BE2C (cell line): ENCODE results near the gene CTSC.

ENCODE experiments used
- DNase-seq: peaks from one replicate; pipeline ENCODE4 v3.0.0-alpha.2; 2020
- H3K27me3 ChIP-seq: fragments of 250-450 bp; sonication (Bioruptor Pico); 2 replicates; pipeline ENCODE4 v1.5.1; 2020; ENCODE audit warnings: mild to moderate bottlenecking
- H3K36me3 ChIP-seq: fragments of 250-450 bp; sonication (Bioruptor Pico); 2 replicates; pipeline ENCODE4 v1.5.1; 2020; ENCODE audit warnings: mild to moderate bottlenecking
- H3K4me1 ChIP-seq: fragments of 250-450 bp; sonication (Bioruptor Pico); 2 replicates; pipeline ENCODE4 v1.5.1; 2020
- H3K4me3 ChIP-seq: 2 replicates; pipeline ENCODE4 v1.5.1; 2011; ENCODE audit warnings: low read depth, low read length
- H3K9me3 ChIP-seq: fragments of 250-450 bp; sonication (Bioruptor Pico); 2 replicates; pipeline ENCODE4 v1.5.1; 2020
- TF ChIP-seq, protein P1 (sequence below): IDR thresholded peaks from 2 replicates; pipeline ENCODE4 v1.5.1; 2012; ENCODE audit warnings: mild to moderate bottlenecking, low read depth, low read length

The CTSC gene

GRCh38 chr11:88348870-88349269 is 11.3 kb upstream of the CTSC start:
- no peaks in the 10 kb centered on the region for H3K9me3 ChIP-seq
- H3K4me1 ChIP-seq = no peaks in the 10 kb centered on the region
- no peak for DNase-seq
- H3K36me3 ChIP-seq = no peaks in the 10 kb centered on the region
- TF ChIP-seq, protein P1, sequence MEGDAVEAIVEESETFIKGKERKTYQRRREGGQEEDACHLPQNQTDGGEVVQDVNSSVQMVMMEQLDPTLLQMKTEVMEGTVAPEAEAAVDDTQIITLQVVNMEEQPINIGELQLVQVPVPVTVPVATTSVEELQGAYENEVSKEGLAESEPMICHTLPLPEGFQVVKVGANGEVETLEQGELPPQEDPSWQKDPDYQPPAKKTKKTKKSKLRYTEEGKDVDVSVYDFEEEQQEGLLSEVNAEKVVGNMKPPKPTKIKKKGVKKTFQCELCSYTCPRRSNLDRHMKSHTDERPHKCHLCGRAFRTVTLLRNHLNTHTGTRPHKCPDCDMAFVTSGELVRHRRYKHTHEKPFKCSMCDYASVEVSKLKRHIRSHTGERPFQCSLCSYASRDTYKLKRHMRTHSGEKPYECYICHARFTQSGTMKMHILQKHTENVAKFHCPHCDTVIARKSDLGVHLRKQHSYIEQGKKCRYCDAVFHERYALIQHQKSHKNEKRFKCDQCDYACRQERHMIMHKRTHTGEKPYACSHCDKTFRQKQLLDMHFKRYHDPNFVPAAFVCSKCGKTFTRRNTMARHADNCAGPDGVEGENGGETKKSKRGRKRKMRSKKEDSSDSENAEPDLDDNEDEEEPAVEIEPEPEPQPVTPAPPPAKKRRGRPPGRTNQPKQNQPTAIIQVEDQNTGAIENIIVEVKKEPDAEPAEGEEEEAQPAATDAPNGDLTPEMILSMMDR = no peak
- H3K27me3 ChIP-seq = no peaks in the 10 kb centered on the region
- H3K4me3 ChIP-seq = no peak overlapping the region

GRCh38 chr11:88345949-88346348 is 8.4 kb upstream of the CTSC start:
- no peaks in the 10 kb centered on the region for H3K36me3 ChIP-seq
- H3K4me1 ChIP-seq = no peaks in the 10 kb centered on the region
- no peak overlapping the region for H3K4me3 ChIP-seq
- H3K27me3 ChIP-seq = no peaks in the 10 kb centered on the region
- TF ChIP-seq, protein P1 = no peak
- DNase-seq = no peak
- no peaks in the 10 kb centered on the region for H3K9me3 ChIP-seq

DNA sequence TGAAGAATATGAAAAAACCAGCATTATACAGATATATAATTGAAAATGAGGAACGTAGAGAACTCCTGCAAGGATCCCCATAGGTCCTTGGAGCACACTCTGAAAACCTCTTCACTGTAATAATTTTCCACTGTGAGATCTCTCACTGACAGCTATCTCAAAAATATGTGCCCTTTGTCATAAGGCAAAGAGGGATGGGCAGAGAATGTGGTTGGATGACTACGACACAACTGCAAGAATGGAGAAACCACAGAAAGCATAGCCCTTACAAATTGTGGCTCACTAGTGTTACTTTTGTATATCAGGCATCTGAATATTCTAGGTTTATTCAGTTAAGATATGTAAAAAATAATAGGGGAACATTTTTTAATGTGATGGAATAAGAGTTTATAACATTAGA is 7.9 kb upstream of the CTSC start:
- H3K27me3 ChIP-seq = no peaks in the 10 kb centered on the region
- no peaks in the 10 kb centered on the region for H3K9me3 ChIP-seq
- no peak for DNase-seq
- H3K36me3 ChIP-seq = no peaks in the 10 kb centered on the region
- TF ChIP-seq, protein P1 = no peak
- H3K4me1 ChIP-seq = no peaks in the 10 kb centered on the region
- H3K4me3 ChIP-seq = no peak overlapping the region

DNA sequence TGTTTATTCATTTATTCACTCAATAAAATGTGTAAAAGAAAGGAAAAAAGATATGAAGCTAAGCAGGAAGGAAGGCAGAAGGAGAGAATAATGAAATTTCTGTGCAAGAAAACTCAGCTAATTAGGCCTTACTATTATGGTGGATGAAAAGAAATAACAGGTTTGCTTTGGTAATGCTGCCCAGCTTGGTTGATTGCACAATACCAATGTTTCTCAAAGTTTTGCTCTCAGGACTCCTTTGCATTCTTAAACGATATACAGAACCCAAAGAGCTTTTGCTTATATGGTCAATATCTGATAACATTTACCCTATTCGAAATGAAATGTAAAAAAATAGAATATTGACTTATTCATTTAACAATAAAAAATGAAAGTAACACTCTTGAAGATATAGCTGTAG is 7.3 kb upstream of the CTSC start:
- Histone ChIP-seq H3K27me3 (no peaks in the 10 kb centered on the region), H3K9me3 (no peaks in the 10 kb centered on the region), H3K4me1 (peaks cover 3% of the 10 kb centered on the region), H3K4me3 (no peak overlapping the region), H3K36me3 (no peaks in the 10 kb centered on the region)
- DNase-seq = no peak
- TF ChIP-seq, protein P1 = no peak

DNA sequence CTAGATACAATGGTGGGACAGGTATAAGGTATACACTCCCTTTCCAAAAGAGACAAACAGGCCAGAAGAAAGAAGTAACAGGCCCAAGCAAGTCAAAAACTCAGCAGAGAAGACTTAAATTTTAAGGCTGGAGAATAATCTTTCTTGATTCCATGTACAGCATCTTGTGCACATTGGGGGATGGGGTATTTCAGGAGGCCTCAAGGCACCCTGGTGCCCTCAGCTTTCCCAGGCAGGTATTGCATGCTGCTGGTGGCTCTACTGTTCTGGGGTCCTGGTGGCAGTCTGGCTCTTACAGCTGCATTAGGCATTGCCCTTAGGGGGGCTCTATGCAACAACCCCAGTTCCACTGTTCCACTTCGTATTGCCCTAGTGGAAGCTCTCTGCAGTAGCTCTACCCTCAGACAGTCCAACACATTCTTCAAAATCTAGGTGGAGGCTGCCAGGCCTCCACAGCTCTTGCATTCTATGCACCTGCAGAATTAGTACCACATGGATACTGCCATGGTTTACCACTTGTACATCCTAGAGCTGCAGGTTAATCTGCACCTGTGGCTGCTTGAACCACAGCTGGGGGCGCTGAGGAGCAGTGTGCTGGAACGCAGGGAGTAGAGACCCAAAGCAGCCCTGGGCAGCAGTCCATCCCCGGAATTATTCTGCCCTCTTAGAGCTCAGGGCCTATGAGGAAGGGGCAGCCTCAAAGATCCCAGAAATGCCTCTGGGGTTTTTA is 4.2 kb upstream of the CTSC start:
- DNase-seq = no peak
- no peaks in the 10 kb centered on the region for H3K27me3 ChIP-seq
- H3K4me3 ChIP-seq = no peak overlapping the region
- H3K36me3 ChIP-seq = no peaks in the 10 kb centered on the region; the same call in 1 of the 2 replicates
- TF ChIP-seq, protein P1 = no peak
- H3K4me1 ChIP-seq = peaks cover 5% of the 10 kb centered on the region
- H3K9me3 ChIP-seq = no peaks in the 10 kb centered on the region

GRCh38 chr11:88340366-88340935 is 2.9 kb upstream of the CTSC start:
- DNase-seq = no peak
- no peak overlapping the region for H3K4me3 ChIP-seq
- H3K9me3 ChIP-seq = no peaks in the 10 kb centered on the region
- no peaks in the 10 kb centered on the region for H3K27me3 ChIP-seq
- TF ChIP-seq, protein P1 = no peak
- peaks cover 4% of the 10 kb centered on the region for H3K36me3 ChIP-seq
- H3K4me1 ChIP-seq = peaks cover 5% of the 10 kb centered on the region
